Measurements from ENCODE around the gene CRADD. TPM values are rescaled to one million over a fixed set of nuclear protein-coding genes. Genes with fewer than 3 reads are reported as not detected.

Gene CRADD
- total and polyA plus RNA-seq, 2 donors (not counting 3 experiments of a cell fraction or from before 2014, with no cell fraction given), result 11.7 to 14.5 TPM

DNA sequence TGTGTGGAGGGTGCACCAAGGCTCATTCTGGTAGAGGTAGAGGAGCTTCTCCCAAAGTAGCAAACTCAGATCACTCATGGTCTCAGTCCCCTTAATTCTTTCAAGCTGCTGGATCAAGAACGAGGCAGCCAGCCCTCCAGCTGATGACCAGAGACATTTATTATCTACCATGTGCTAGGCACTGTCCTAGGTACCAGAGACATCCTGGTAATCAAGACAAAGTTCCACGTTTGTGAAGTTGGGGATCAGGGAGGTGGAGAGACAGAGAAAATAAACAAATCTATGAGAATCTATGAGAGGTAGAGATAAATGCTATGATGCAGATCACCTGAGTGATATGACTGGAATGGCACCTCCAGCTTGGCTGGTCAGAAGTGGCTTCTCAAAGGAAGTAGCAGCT, 130.2 kb downstream of the CRADD start:
- no peaks in the 10 kb centered on the region for H4K20me1 ChIP-seq (replicated peaks; ENCODE audit: control insufficient read depth, extremely low read depth, insufficient read depth, low read length)
- TF ChIP-seq, protein P1, sequence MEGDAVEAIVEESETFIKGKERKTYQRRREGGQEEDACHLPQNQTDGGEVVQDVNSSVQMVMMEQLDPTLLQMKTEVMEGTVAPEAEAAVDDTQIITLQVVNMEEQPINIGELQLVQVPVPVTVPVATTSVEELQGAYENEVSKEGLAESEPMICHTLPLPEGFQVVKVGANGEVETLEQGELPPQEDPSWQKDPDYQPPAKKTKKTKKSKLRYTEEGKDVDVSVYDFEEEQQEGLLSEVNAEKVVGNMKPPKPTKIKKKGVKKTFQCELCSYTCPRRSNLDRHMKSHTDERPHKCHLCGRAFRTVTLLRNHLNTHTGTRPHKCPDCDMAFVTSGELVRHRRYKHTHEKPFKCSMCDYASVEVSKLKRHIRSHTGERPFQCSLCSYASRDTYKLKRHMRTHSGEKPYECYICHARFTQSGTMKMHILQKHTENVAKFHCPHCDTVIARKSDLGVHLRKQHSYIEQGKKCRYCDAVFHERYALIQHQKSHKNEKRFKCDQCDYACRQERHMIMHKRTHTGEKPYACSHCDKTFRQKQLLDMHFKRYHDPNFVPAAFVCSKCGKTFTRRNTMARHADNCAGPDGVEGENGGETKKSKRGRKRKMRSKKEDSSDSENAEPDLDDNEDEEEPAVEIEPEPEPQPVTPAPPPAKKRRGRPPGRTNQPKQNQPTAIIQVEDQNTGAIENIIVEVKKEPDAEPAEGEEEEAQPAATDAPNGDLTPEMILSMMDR (IDR thresholded peaks at IDR 0.05; ENCODE audit: extremely low read depth in 1 of 2, insufficient read depth in 1 of 2, low read depth in 1 of 2, low read length in 2 of 2), result no peak
- TF ChIP-seq POLR2A (IDR thresholded peaks at IDR 0.05; ENCODE audit: low read depth, low read length), result no peak
- no peak for TF ChIP-seq MYC (IDR thresholded peaks at IDR 0.05; ENCODE audit: low read depth, low read length)
- no peak for TF ChIP-seq POLR2AphosphoS5 (IDR thresholded peaks at IDR 0.05; ENCODE audit: insufficient read depth, low read depth, low read length)
- TF ChIP-seq FOS (IDR thresholded peaks at IDR 0.05; ENCODE audit: borderline replicate concordance, insufficient read depth, low read length), result no peak
- no peaks in the 10 kb centered on the region for H3K36me3 ChIP-seq (ENCODE audit: control insufficient read depth in 2 of 2, extremely low read depth in 1 of 2, insufficient read depth in 2 of 2, low read length in 2 of 2)
- dilution Hi-C loops (cut with MboI; ENCODE audit: extremely low pct_ligation_motif_present, low sequenced_read_pairs), result no loop called here
- no peaks in the 10 kb centered on the region for H3K9me3 ChIP-seq (replicated peaks; ENCODE audit: control insufficient read depth, insufficient read depth, low read length)
- H3K9me1 ChIP-seq (replicated peaks; ENCODE audit: control insufficient read depth, extremely low read depth, insufficient read depth, low read length), result no peaks in the 10 kb centered on the region
- H3K4me3 ChIP-seq (replicated peaks in 1 of 3; ENCODE audit: insufficient read depth in 1 of 3, low read depth in 1 of 3, low read length in 3 of 3), result no peak overlapping the region
- FAIRE-seq (no peak), DNase-seq (ENCODE audit: low read depth, low spot score) (no peak)
- peaks cover 16% of the 10 kb centered on the region for H3K4me1 ChIP-seq (ENCODE audit: control insufficient read depth, extremely low read depth, insufficient read depth, low read length)
- no peak overlapping the region for H3K4me2 ChIP-seq (ENCODE audit: insufficient read depth, low read length)
- H3K9ac ChIP-seq (replicated peaks; ENCODE audit: extremely low read depth, insufficient read depth, low read length), result no peak overlapping the region
- POLR2A ChIA-PET, result no interaction called here
- no TSS peak for BruUV-seq (replicated peaks)
- no peaks in the 10 kb centered on the region for H3K27me3 ChIP-seq (ENCODE audit: control insufficient read depth in 2 of 2, insufficient read depth in 2 of 2, low read length in 2 of 2)
- no peaks in the 10 kb centered on the region for H3K79me2 ChIP-seq (ENCODE audit: control insufficient read depth, insufficient read depth, low read length)
- H3K27ac ChIP-seq (ENCODE audit: insufficient read depth, low read depth, low read length), result no peak overlapping the region
- CTCF ChIA-PET, result no interaction called here
- no peak overlapping the region for H2AFZ ChIP-seq (ENCODE audit: low read depth, low read length)
- intact Hi-C loops (cut with micrococcal nuclease), result no loop called here

DNA sequence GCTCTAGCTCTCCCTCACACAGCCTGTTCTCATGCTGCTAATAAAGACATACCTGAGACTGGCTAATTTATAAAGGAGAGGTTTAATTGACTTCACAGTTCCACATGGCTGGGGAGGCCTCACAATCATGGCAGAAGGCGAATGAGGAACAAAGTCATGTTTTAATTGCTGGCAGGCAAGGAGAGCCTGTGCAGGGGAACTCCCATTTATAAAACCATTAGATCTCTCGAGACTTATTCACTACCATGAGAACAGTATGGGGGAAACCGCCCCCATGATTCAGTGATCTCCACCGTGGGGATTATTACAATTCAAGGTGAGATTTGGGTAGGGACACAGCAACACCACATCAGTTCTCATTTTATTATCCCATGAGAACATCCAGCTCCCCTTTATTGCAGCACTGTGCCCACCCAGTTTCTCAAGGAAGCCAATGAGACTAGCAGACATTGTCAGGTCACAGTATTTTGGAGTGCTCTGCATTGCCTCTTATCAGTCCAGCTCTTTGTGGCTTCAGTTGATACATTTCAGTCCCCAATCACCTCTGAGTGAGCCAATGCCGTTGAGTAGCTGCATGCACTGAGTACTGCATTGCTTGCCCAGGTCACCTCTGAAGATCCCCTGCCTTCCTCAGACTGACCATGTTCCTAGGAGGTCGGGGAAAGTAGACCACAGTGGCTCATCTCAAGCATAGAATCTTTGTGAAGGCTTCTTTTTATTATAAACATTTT, 131.2 kb downstream of the CRADD start:
- no peaks in the 10 kb centered on the region for H3K9me3 ChIP-seq (replicated peaks; ENCODE audit: control insufficient read depth, insufficient read depth, low read length)
- BruUV-seq (replicated peaks), result no TSS peak
- H2AFZ ChIP-seq (ENCODE audit: low read depth, low read length), result no peak overlapping the region
- no peaks in the 10 kb centered on the region for H3K27me3 ChIP-seq (ENCODE audit: control insufficient read depth in 2 of 2, insufficient read depth in 2 of 2, low read length in 2 of 2)
- H3K4me2 ChIP-seq (ENCODE audit: insufficient read depth, low read length), result no peak overlapping the region
- H3K4me3 ChIP-seq (replicated peaks in 1 of 3; ENCODE audit: insufficient read depth in 1 of 3, low read depth in 1 of 3, low read length in 3 of 3), result no peak overlapping the region
- ChIA-PET POLR2A (interaction anchor here (0.7 kb wide), 1 partner anchor 292 kb away, joined by 3 read pairs; no protein-coding TSS in a partner anchor), CTCF (no interaction called here)
- no peaks in the 10 kb centered on the region for H3K79me2 ChIP-seq (ENCODE audit: control insufficient read depth, insufficient read depth, low read length)
- dilution Hi-C loops (cut with MboI; ENCODE audit: extremely low pct_ligation_motif_present, low sequenced_read_pairs), result no loop called here
- H4K20me1 ChIP-seq (replicated peaks; ENCODE audit: control insufficient read depth, extremely low read depth, insufficient read depth, low read length), result no peaks in the 10 kb centered on the region
- H3K27ac ChIP-seq (ENCODE audit: insufficient read depth, low read depth, low read length), result no peak overlapping the region
- no peaks in the 10 kb centered on the region for H3K9me1 ChIP-seq (replicated peaks; ENCODE audit: control insufficient read depth, extremely low read depth, insufficient read depth, low read length)
- no peak overlapping the region for H3K9ac ChIP-seq (replicated peaks; ENCODE audit: extremely low read depth, insufficient read depth, low read length)
- intact Hi-C loops (cut with micrococcal nuclease), result no loop called here
- TF ChIP-seq MYC (IDR thresholded peaks at IDR 0.05; ENCODE audit: low read depth, low read length) (no peak), EZH2 (IDR thresholded peaks at IDR 0.05; ENCODE audit: borderline replicate concordance, low read depth, low read length, severe bottlenecking) (no peak), FOS (IDR thresholded peaks at IDR 0.05; ENCODE audit: borderline replicate concordance, insufficient read depth, low read length) (no peak), GATA2 (IDR thresholded peaks at IDR 0.05; ENCODE audit: insufficient read depth, insufficient read length, low read depth, low read length) (no peak), POLR2A (IDR thresholded peaks at IDR 0.05; ENCODE audit: low read depth, low read length) (no peak), POLR2AphosphoS5 (IDR thresholded peaks at IDR 0.05; ENCODE audit: insufficient read depth, low read depth, low read length) (no peak), JUN (IDR thresholded peaks at IDR 0.05; ENCODE audit: borderline replicate concordance, insufficient read depth, insufficient read length, low read depth) (no peak)
- TF ChIP-seq, protein P1 (IDR thresholded peaks at IDR 0.05; ENCODE audit: extremely low read depth in 1 of 2, insufficient read depth in 1 of 2, low read depth in 1 of 2, low read length in 2 of 2), result no peak
- TF ChIP-seq, protein P2, sequence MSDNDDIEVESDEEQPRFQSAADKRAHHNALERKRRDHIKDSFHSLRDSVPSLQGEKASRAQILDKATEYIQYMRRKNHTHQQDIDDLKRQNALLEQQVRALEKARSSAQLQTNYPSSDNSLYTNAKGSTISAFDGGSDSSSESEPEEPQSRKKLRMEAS (IDR thresholded peaks at IDR 0.05; ENCODE audit: insufficient read depth, insufficient read length), result no peak
- peaks cover 16% of the 10 kb centered on the region for H3K4me1 ChIP-seq (ENCODE audit: control insufficient read depth, extremely low read depth, insufficient read depth, low read length)
- no peak for FAIRE-seq
- DNase-seq (ENCODE audit: low read depth, low spot score), result no peak
- no peaks in the 10 kb centered on the region for H3K36me3 ChIP-seq (ENCODE audit: control insufficient read depth in 2 of 2, extremely low read depth in 1 of 2, insufficient read depth in 2 of 2, low read length in 2 of 2)
